NK-92 treated with Interleukin-12 subunit alpha and Interleukin-12 subunit beta, amount 100 ng/mL, for 24 hours (cell line): Measurements from ENCODE around the gene MYOCD.

Experiments used
- DNase-seq: peaks from one replicate; lab custom pipeline; 2025; lab: John Stamatoyannopoulos, UW

MYOCD gene

GRCh38 chr17:12709063-12709462 lies 43.4 kb downstream of the MYOCD start:
- no peak for DNase-seq

- DNase-seq, result no peak
These were observed 46.7 kb downstream of the MYOCD start for GRCh38 chr17:12712415-12712814.

GRCh38 chr17:12712941-12713340 lies 47.3 kb downstream of the MYOCD start:
- no peak for DNase-seq

GRCh38 chr17:12719948-12720347 lies 54.3 kb downstream of the MYOCD start:
- DNase-seq, result no peak

GRCh38 chr17:12721581-12721980 lies 55.9 kb downstream of the MYOCD start:
- DNase-seq, result no peak

- DNase-seq, result no peak
These were observed 56.6 kb downstream of the MYOCD start for GRCh38 chr17:12722282-12722681.

- DNase-seq, result no peak
These were observed 60.4 kb downstream of the MYOCD start for GRCh38 chr17:12726131-12726530.

- no peak for DNase-seq
These were observed 61.5 kb downstream of the MYOCD start for GRCh38 chr17:12727076-12727760.

GRCh38 chr17:12727881-12728280 lies 62.2 kb downstream of the MYOCD start:
- no peak for DNase-seq

GRCh38 chr17:12729086-12729485 lies 63.4 kb downstream of the MYOCD start:
- DNase-seq, result no peak

- DNase-seq, result no peak
These were observed 64.7 kb downstream of the MYOCD start for GRCh38 chr17:12730421-12730820.

GRCh38 chr17:12730931-12731521 lies 65.3 kb downstream of the MYOCD start:
- DNase-seq, result no peak

GRCh38 chr17:12731839-12732238 lies 66.1 kb downstream of the MYOCD start:
- no peak for DNase-seq

GRCh38 chr17:12732366-12732765 lies 66.7 kb downstream of the MYOCD start:
- no peak for DNase-seq

- DNase-seq, result no peak
These were observed 69.2 kb downstream of the MYOCD start for GRCh38 chr17:12734926-12735325.

GRCh38 chr17:12735517-12735916 lies 69.8 kb downstream of the MYOCD start:
- DNase-seq, result no peak

GRCh38 chr17:12736526-12736925 lies 70.8 kb downstream of the MYOCD start:
- no peak for DNase-seq

GRCh38 chr17:12737740-12738469 lies 72.2 kb downstream of the MYOCD start:
- DNase-seq, result no peak

GRCh38 chr17:12738624-12739023 lies 72.9 kb downstream of the MYOCD start:
- DNase-seq, result no peak

GRCh38 chr17:12739500-12739899 lies 73.8 kb downstream of the MYOCD start:
- no peak for DNase-seq

- DNase-seq, result no peak
These were observed 77.4 kb downstream of the MYOCD start for GRCh38 chr17:12743046-12743445.

- no peak for DNase-seq
These were observed 78.6 kb downstream of the MYOCD start for GRCh38 chr17:12744298-12744697.

- DNase-seq, result no peak
These were observed 79.1 kb downstream of the MYOCD start for GRCh38 chr17:12744786-12745185.
